ENCODE data around the gene TRPM6.

Gene TRPM6

DNA sequence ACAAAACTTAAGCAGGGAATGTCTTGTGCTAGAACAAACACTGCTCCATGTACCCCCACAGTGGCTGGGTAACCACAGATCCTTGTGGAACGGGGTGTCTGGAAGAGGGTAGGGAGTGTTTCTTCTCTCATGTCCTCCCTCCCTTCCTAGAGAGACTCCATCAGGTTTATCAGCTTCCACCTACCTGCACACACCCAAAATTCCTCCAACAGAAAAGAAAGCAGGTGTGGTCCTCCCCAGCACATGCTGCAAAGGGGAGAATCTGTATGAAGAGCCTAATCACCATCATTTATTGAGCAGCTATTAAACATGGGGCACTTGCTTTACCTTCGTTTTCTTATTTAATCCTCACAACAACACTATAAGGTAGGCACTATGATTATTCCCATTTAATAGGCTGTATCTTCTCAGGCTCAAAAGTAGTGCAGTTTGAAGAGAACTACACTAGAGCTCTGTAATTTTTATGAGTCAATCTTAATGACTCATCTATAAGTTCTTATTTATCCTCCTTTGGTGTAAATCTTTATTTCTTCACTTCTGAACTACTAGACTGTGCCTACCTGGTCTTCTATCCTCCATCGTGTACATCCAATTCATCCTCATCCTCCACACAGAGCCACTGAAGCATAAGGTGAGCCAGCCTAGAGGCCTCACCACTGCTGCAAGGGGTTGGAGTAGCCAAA is 33.4 kb upstream of the TRPM6 start:
- Histone ChIP-seq H3K4me2 (ENCODE audit: insufficient read depth, low read length) (no peak overlapping the region), H3K9me3 (ENCODE audit: insufficient read depth, low read length, severe bottlenecking) (no peaks in the 10 kb centered on the region), H4K20me1 (ENCODE audit: insufficient read depth, low read length) (no peaks in the 10 kb centered on the region), H3K9ac (ENCODE audit: low read depth, low read length) (no peak overlapping the region), H3K79me2 (ENCODE audit: insufficient read depth, low read length) (no peaks in the 10 kb centered on the region), H3K36me3 (ENCODE audit: insufficient read depth, low read length) (no peaks in the 10 kb centered on the region), H3K27ac (ENCODE audit: low read length) (no peak overlapping the region), H3K27me3 (ENCODE audit: insufficient read depth, low read length, poor library complexity) (peaks cover 5% of the 10 kb centered on the region), H2AFZ (ENCODE audit: low read depth, low read length) (no peak overlapping the region), H3K4me1 (ENCODE audit: insufficient read depth, low read length) (no peaks in the 10 kb centered on the region), H3K4me3 (ENCODE audit: low read depth in 1 of 2, low read length in 2 of 2) (no peak overlapping the region)
- TF ChIP-seq, protein P1, sequence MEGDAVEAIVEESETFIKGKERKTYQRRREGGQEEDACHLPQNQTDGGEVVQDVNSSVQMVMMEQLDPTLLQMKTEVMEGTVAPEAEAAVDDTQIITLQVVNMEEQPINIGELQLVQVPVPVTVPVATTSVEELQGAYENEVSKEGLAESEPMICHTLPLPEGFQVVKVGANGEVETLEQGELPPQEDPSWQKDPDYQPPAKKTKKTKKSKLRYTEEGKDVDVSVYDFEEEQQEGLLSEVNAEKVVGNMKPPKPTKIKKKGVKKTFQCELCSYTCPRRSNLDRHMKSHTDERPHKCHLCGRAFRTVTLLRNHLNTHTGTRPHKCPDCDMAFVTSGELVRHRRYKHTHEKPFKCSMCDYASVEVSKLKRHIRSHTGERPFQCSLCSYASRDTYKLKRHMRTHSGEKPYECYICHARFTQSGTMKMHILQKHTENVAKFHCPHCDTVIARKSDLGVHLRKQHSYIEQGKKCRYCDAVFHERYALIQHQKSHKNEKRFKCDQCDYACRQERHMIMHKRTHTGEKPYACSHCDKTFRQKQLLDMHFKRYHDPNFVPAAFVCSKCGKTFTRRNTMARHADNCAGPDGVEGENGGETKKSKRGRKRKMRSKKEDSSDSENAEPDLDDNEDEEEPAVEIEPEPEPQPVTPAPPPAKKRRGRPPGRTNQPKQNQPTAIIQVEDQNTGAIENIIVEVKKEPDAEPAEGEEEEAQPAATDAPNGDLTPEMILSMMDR (IDR thresholded peaks at IDR 0.05; ENCODE audit: borderline replicate concordance, extremely low read depth, low read length, poor library complexity, severe bottlenecking) = no peak
- no peak for TF ChIP-seq EZH2 (IDR thresholded peaks at IDR 0.05; ENCODE audit: borderline replicate concordance, low read depth, low read length, severe bottlenecking)
- no peak for ATAC-seq (ENCODE audit: insufficient read depth, low read depth)
- no peak for DNase-seq

DNA sequence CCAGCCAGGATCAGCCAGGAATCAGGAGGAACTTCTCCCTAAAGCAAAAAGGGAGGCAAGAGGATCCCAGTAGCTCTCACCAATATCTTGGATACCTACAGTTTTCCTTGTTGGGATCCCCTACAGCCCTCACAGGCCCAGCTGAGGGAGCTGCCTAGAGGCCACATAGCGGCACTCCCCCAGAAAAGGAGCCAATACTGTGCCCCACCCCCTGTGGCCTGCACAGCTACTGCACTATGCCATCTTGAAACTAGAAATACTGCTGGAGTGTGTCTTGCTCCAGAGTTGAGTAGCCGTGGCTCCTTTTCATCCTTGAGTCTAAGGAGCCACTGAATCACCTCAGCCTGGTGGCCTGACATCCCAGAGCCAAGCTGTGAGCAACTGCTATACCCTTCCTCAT is 22.3 kb upstream of the TRPM6 start:
- Histone ChIP-seq H2AFZ (ENCODE audit: low read depth, low read length) (no peak overlapping the region), H3K27ac (ENCODE audit: low read length) (no peak overlapping the region), H3K9me3 (ENCODE audit: insufficient read depth, low read length, severe bottlenecking) (no peaks in the 10 kb centered on the region), H3K4me2 (ENCODE audit: insufficient read depth, low read length) (no peak overlapping the region), H4K20me1 (ENCODE audit: insufficient read depth, low read length) (no peaks in the 10 kb centered on the region), H3K4me3 (ENCODE audit: low read depth in 1 of 2, low read length in 2 of 2) (no peak overlapping the region), H3K4me1 (ENCODE audit: insufficient read depth, low read length) (no peaks in the 10 kb centered on the region), H3K79me2 (ENCODE audit: insufficient read depth, low read length) (no peaks in the 10 kb centered on the region), H3K9ac (ENCODE audit: low read depth, low read length) (no peak overlapping the region), H3K27me3 (ENCODE audit: insufficient read depth, low read length, poor library complexity) (no peaks in the 10 kb centered on the region), H3K36me3 (ENCODE audit: insufficient read depth, low read length) (no peaks in the 10 kb centered on the region)
- no peak for DNase-seq
- no peak for TF ChIP-seq EZH2 (IDR thresholded peaks at IDR 0.05; ENCODE audit: borderline replicate concordance, low read depth, low read length, severe bottlenecking)
- ATAC-seq (ENCODE audit: insufficient read depth, low read depth) = no peak

DNA sequence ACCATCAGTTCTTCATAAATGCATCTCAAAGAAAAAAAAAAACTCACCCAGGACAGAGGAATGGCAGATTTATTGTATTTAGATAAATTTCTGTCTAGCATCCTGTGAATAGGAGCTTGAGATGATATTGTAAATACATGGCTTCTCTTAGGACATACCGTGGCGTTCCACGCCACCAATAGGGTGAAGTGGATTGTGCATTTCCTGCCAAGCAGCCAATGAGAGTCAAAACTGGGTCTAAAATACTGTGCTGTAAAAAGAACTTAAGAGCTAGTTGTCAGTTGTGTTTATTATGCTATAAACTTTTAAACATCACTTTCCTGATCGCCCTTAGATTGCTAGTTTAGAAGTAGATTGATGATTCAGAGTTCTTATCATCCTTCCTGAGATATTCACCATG is 20.9 kb upstream of the TRPM6 start:
- Histone ChIP-seq H3K4me1 (ENCODE audit: insufficient read depth, low read length) (no peaks in the 10 kb centered on the region), H4K20me1 (ENCODE audit: insufficient read depth, low read length) (no peaks in the 10 kb centered on the region), H3K4me3 (ENCODE audit: low read depth in 1 of 2, low read length in 2 of 2) (no peak overlapping the region), H3K9ac (ENCODE audit: low read depth, low read length) (no peak overlapping the region), H3K79me2 (ENCODE audit: insufficient read depth, low read length) (no peaks in the 10 kb centered on the region), H3K9me3 (ENCODE audit: insufficient read depth, low read length, severe bottlenecking) (no peaks in the 10 kb centered on the region), H3K27ac (ENCODE audit: low read length) (no peak overlapping the region), H2AFZ (ENCODE audit: low read depth, low read length) (no peak overlapping the region), H3K36me3 (ENCODE audit: insufficient read depth, low read length) (no peaks in the 10 kb centered on the region), H3K27me3 (ENCODE audit: insufficient read depth, low read length, poor library complexity) (no peaks in the 10 kb centered on the region), H3K4me2 (ENCODE audit: insufficient read depth, low read length) (no peak overlapping the region)
- DNase-seq = no peak
- ATAC-seq (ENCODE audit: insufficient read depth, low read depth) = no peak
- no peak for TF ChIP-seq EZH2 (IDR thresholded peaks at IDR 0.05; ENCODE audit: borderline replicate concordance, low read depth, low read length, severe bottlenecking)
- TF ChIP-seq, protein P1 (IDR thresholded peaks at IDR 0.05; ENCODE audit: borderline replicate concordance, extremely low read depth, low read length, poor library complexity, severe bottlenecking) = no peak

DNA sequence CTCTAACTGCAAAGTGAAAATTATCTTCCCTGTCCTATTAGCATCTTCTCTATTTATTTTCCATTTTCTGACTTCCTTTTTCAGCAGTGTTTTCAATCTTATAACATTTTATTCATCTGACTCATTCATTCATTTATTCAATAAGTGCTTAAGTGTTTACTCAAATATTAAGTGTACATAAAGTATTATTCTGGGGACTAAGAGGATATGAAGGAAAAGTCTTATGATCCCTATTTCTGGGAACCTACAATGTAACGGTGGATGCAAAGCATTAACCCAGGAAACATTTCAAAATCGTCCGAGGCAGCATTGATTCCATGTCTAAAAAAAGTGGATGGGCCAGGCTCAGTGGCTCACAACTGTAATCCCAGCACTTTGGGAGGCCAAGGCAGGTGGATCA is 19.4 kb upstream of the TRPM6 start:
- Histone ChIP-seq H3K9ac (ENCODE audit: low read depth, low read length) (no peak overlapping the region), H3K4me1 (ENCODE audit: insufficient read depth, low read length) (no peaks in the 10 kb centered on the region), H3K9me3 (ENCODE audit: insufficient read depth, low read length, severe bottlenecking) (no peaks in the 10 kb centered on the region), H2AFZ (ENCODE audit: low read depth, low read length) (no peak overlapping the region), H3K27me3 (ENCODE audit: insufficient read depth, low read length, poor library complexity) (no peaks in the 10 kb centered on the region), H3K27ac (ENCODE audit: low read length) (no peak overlapping the region), H3K4me2 (ENCODE audit: insufficient read depth, low read length) (no peak overlapping the region), H3K79me2 (ENCODE audit: insufficient read depth, low read length) (no peaks in the 10 kb centered on the region), H4K20me1 (ENCODE audit: insufficient read depth, low read length) (no peaks in the 10 kb centered on the region), H3K4me3 (ENCODE audit: low read depth in 1 of 2, low read length in 2 of 2) (no peak overlapping the region), H3K36me3 (ENCODE audit: insufficient read depth, low read length) (no peaks in the 10 kb centered on the region)
- ATAC-seq (ENCODE audit: insufficient read depth, low read depth) = no peak
- no peak for DNase-seq
- TF ChIP-seq EZH2 (IDR thresholded peaks at IDR 0.05; ENCODE audit: borderline replicate concordance, low read depth, low read length, severe bottlenecking) = no peak
- TF ChIP-seq, protein P1 (IDR thresholded peaks at IDR 0.05; ENCODE audit: borderline replicate concordance, extremely low read depth, low read length, poor library complexity, severe bottlenecking) = no peak
